HG02763 (cell line): ENCODE results near the gene CORO7.

Experiments used
- ATAC-seq: cut with Tn5 transposase; IDR thresholded peaks from one replicate; pipeline ENCODE4 v1.9.1; 2021; ENCODE audit warnings: mild to moderate bottlenecking, moderate library complexity; ENCODE audit not compliant: unreplicated experiment

CORO7 gene

DNA sequence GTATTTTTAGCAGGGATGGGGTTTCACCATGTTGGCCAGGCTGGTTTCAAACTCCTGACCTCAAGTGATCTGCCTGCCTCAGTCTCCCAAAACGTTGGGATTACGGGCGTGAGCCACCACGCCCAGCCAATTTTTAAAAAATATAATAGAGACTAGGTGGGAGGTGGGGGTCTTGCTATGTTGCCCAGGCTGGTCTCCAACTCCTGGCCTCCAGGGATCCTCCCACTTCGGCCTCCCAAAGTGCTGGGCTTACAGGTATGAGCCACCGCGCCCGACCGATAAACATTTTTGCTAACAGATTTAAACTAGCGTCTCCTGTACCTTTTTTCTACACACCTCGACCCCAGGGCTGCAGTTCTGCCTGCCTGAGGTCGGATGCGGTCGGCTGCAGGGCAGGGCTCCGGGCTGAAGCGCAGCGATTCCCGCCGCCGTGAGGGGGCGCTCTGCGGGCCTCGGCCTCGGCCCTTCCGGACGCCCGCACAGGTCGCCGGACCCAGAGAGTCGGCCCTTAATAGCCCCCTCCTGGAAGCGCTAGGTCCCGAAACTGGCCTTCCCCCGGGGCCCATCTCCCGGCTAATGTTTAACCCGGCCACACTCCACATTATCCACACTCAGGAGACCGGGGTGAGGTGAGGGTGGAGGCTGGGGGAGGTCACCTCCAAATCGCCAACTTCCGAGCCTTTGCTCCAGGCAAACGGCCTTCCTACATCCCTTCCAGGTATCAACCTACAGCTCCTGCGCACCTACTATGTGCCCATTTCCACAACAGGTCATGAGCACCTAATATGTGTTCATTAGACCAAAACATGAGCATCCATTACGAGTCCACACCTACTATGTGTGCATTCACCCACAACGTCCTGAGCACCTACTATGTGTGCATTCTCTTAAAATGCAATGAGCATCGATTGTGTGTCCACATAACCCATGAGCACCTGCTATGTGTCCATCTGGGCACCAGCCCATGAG lies 102.5 kb downstream of the CORO7 start:
- no peak for ATAC-seq

GRCh38 chr16:4309833-4310266 lies 106.5 kb downstream of the CORO7 start:
- no peak for ATAC-seq

GRCh38 chr16:4309102-4309832 lies 107.1 kb downstream of the CORO7 start:
- ATAC-seq, result no peak

DNA sequence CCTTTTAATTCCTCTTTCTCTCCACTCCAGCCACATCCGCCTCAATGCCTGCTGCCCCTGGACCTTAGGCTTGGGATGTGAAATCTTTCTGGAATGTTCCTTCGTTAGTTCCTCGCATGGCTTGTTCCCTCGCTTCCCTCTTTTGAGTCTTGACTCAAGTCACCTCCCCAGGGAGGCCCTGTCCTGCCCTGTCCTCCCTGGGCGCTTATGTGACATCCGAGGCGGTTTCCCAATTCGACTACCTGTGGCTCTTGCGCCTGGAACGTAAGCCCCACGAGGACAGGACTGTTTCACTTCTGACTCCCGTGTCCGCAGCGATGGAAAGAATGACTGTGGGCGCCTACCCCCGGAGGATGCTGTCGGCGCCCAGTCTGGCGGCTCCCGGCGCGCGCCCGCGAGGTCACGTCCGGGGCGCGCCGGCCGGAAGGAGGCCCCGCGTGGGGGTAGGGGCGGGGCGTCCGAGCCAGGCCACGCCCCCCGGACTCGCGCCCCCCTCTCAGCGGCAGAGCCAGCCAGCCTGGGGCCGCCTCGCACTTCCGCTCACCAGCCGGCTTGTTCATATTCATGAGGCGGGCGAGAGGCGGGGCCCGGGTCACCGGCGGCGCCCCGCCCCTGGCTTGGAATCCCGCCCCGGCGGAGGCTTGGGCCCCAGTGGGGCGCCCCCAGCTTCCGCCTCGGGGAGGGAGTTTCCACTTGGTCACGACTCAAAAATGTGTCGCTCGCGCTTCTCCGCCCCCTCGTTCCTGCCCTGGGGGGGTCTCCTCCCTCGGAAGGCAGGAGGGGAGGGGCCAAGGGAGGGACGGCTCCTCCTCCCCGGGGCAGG lies 109.0 kb downstream of the CORO7 start:
- ATAC-seq, result peak; percentile 90

DNA sequence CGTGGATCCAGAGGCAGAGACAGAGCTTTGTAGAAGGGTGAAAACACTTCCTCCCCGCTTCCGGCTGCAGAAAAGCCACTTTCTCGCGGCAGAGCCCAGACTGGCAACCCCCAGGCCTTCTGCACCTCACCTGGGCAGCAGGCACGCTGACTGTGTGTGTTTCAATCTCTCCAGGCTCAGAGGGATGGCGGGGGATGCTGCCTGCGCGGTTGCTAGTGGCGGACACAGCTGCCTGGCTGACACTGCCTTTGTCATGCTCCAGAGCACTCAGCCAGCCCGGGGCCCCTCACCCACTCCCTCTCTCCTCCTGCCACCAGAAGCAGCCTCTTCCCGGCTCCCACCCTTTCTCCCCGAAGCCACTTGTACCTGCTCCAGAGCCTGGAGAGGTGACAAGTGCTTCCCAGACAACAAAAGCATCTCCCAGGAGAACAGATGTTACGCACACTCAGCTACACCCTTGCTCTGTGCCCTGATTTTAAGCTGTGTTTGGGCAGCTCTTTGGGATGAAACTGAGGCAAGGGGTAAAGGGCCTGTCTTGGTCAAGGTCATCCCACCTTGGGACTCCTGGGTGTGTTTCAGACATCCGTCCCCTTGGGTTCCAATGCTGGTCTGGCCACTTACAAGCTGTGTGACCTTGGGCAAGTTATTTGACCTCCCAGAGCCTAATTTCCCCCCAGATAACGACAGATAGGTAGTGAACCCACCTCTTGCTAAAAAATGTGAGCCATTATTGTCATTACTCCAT lies 109.8 kb downstream of the CORO7 start:
- no peak for ATAC-seq
